Stimulated activated CD4-positive, alpha-beta T cell treated with anti-CD3 and anti-CD28 coated beads, Interleukin-12 subunit alpha, Interleukin-12 subunit beta, amount 100 ng/mL, for 48 hours (primary cell): ENCODE measurements around the gene FBLN2.
"Not testable (repeated sequence)": the region's sequence is repeated elsewhere in the genome, so short reads cannot be mapped to it uniquely, and the experiment has no call there.

Experiments
- DNase-seq, 3 donors: peaks; one replicate each; pipeline ENCODE4 v3.0.0-alpha.2; 2020; ENCODE audit warnings: low read depth in 2 of 3, low spot score in 1 of 3

Gene FBLN2

GRCh38 chr3:13513913-13514517 lies 34.9 kb upstream of the FBLN2 start:
- no peak for DNase-seq

- DNase-seq, result no peak
Measured at GRCh38 chr3:13514639-13515435, 34.1 kb upstream of the FBLN2 start.

DNA sequence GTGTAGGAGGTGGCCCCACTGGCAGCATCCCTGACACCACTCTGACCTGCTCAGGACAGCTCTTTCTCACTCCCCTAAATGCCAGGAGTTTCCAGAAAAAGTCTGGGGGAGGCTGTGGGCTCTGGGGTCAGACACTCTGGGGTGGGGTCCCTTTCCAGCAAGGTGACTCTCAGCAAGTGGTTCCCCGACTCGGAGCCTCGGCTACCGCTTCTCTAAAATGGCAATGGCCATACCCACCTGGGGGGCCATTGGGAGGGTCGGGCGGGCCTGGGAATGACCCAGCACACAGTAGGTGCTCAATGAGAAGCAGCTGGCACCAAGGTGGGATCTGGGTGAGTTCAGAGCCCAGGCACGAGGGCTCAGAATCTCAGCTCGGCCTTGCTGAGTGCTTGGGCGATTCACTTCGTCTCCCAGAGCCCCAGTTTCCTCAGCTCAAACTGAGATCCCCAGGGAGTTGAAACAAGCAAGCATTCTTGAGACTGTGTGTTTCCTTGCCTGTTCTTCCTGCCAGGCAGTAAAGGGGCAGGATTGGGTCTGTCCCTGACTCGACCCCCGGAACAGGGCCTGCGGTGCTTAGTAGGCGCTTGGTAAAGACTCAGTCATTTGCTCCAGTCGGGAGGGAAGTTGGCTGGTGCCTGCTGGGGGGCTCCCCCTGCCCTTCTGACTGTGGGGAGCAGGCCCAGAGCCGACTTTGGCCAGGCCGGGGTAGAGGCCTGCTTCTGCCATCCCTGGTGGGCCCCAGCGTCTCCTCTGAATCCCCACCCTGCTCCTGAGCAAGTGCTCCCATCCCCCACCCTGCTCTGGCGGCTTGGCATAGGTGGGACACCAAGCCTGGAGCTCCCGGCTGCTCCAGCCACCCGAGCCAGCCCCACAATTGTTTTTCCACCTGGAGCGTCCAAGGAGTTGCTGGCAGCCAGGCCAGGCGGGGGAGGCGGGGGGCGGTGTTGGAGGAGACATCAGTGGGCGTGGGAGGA lies 32.9 kb upstream of the FBLN2 start:
- DNase-seq, result no peak

DNA sequence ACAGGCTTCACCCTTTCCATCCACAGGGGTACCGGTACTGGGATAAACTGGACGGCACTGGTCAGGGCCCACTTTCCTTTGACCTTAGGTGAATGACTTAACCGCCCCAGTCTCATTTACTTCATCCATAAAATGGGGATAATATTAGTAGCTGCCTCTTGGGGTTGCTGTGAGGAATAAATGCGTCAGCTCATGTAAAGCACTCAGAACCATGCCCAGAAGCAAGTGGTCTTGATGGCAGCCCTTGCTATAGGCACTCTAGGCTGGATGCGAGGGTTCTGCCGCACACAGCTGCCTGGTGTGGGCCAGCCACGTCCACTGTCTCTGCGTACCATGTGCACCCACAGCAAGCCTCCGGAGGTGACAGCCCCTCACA lies 32.2 kb upstream of the FBLN2 start:
- no peak for DNase-seq

GRCh38 chr3:13517253-13517977 lies 31.5 kb upstream of the FBLN2 start:
- no peak for DNase-seq

GRCh38 chr3:13518516-13518953 lies 30.4 kb upstream of the FBLN2 start:
- DNase-seq, result no peak

DNA sequence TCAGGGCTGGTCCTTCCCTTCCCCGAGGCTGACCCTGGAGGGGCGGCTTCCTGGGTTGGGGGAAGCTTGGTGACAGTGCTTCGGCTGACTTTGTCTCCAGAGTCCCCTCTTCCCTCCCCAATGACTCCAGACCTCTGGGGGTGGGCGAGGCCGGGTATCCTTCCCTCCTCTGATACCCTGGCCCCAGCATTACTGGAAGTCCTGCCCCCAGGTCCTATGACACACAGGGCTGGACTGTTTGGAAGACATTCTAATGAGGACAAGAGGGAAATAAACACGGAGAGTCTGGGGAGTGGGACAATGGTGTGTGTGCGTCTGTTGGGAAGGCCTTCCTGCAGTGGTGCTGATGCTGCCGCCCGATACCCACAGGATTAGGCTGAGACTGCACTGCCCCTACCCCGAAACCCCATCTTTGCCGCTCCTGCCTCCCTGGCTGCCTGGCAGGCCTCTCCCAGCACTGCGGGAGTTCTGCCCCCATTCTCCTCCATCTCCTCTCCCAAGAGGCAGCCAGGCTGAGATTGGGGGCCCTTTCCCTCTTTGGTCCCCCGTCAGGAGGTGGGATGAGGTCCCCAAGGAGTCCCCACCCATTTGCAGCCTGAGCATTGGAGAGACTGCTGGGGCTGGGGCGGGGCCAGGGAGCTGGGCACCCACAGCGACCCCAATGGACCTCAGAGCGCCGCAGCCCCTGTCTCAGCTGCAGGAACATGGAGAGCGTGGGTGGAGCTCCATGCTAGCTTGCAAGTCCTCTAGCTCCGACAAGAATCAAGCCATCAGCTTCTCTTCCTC lies 29.7 kb upstream of the FBLN2 start:
- DNase-seq, result no peak

DNA sequence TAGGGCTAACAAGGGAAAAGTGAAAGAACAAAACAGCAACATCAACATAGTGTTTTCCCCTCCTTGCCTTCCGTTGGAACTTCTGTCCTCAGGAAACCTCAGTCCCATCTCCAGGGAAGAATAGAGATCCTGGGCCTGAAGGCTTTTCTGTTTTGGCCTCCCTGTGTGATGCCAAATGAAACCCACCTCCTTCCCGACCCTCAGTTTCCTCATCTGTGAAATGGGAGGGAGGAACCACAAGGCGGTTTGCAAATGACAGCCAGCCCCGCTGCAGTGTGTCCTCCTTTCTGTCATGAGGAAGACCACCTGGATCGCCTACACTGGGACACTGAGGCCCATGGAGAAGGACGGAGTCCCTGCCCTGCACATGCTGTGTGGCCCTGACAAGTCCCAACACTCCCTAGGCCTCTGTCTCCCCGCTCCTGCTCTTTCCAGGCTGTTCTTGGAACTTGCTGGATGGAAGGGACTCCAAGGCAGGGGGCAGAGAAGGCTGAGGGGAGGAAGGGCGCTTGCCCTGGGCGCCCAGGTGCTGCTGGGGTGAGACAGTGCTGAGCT lies 28.5 kb upstream of the FBLN2 start:
- no peak for DNase-seq

- DNase-seq, result no peak
Measured at GRCh38 chr3:13521309-13521708, 27.6 kb upstream of the FBLN2 start.

DNA sequence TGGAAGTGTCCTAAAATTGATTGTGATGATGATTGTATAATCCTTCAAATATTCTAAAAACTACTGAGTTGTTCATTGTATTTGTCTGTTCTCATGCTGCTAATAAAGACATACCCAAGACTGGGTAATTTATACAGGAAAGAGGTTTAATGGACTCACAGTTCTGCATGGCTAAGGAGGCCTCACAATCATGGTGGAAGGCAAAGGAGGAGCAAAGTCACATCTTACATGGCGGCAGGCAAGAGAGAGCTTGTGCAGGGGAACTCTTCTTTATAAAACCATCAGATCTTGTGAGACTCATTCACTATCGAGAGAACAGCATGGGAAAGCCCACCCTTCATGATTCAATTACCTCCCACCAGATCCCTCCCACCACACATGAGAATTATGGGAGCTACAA lies 27.2 kb upstream of the FBLN2 start:
- not testable (repeated sequence) for DNase-seq

GRCh38 chr3:13522236-13522635 lies 26.7 kb upstream of the FBLN2 start:
- DNase-seq, result no peak

GRCh38 chr3:13524979-13525669 lies 23.8 kb upstream of the FBLN2 start:
- no peak for DNase-seq

DNA sequence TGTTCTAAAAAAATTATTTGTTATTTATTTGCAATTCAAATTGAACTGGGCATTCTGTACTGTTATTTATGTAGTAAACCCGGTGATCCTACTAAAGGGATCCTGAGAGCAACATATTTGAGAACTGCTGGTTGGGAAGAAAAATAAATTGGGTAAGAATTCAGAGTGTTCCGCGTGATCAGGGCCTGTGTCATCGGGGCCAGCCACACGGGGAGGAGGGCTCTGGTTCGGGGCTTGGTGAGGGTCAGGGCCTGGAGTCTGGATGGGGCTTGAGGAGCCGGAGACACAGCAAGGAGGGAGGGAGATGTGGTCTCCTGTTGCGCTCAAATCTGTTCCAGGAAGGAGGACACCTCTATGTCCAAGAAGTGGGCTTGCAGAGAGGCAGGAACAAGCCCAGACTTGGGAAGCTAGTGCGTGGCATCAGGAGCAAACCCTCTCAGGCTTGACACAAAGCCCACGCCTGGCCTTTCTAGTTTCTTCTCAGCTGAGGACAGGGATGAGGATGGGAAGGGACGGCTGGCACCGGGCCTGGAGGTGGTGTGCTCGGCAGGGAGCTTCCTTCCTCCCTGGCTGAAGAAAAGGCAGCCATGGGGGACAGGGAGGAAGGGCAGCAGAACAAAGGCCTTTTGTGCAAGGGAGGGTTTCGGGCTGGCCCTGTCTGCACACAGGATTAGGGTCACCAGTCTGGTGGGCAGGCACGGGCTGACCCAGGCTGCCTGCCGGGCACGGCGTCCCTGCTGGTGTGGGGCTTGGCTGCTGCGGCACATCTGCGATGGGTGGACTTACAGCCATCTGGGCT lies 22.9 kb upstream of the FBLN2 start:
- no peak for DNase-seq

DNA sequence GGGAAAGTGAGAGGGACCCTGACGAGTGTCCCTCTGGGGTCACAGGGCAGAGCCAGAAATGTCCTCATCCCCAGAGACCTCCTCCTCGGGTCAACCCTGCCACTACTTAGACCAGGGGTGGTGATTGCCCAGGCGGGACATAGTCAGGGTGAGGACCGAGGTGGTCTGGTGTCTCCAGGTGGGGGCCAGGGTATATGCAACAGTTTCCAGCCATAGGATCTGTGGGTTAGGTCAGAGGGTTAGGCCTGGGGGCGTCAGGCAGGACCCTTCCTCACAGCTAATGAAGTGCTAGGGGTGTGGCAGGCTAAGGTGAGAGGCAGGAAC lies 22.3 kb upstream of the FBLN2 start:
- DNase-seq, result no peak

GRCh38 chr3:13528217-13528867 lies 20.6 kb upstream of the FBLN2 start:
- no peak for DNase-seq

DNA sequence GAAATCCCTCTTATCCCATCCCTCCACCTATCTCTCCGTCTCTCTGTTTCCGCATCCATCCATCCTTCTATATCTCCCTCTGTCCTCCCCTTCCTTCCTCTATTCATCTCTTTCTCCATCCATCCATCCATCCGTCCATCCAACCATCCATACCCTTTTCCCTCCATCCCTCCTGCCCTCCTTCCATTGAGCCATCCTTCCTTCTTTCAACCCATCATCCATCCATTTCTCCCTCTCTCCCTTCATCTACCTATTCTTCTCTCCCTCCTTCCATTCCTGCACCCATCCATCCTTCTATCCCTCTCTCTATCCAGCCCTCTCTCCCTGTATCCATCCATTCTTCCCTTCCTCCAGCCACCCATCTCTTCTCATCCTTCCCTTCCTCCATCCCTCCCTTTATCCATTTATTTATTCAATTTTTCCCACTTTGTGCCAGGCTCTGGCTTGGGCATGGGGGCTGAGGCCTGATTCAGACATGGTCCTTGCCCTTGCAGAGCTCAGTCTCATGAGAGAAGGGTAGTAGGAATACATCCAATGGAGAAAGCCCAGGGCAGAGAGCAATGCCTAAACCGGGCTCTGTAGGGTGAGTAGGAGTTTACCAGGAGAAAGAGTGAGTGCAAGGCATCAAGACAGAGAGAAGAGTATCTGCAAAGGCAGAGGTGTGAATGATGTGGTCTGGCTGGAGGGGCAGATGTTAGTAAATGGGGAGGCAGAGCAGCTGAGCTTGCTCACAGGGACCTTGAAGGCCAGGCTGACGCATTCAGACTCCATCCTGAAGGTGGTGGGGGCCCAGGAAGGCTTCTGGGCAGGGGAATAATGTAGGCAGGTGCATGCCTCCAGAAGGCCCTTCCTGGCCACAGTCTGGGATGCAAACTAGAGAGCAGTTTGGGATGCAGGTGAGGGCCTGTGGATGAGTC lies 19.5 kb upstream of the FBLN2 start:
- no peak for DNase-seq
